Endothelial cell of umbilical vein (primary cell): Measurements from ENCODE around the gene CLGN. TPM values are rescaled to one million over a fixed set of nuclear protein-coding genes. Genes with fewer than 3 reads are reported as not detected.
A peak's percentile ranks its signal among the peaks of the same experiment; 100 is the strongest.

Experiments used
- BruUV-seq: library from RNA; stranded (reverse); fragments of 400-500 nt; replicated peaks from 2 replicates; lab custom pipeline; 2021; lab: Mats Ljungman, UMichigan
- CTCF ChIA-PET: fragments of 300-600, 350-600 bp; sonication (Branson Sonifier 250); formaldehyde crosslinking; loops from one replicate; lab custom pipeline; 2021; ENCODE audit warnings: antibody characterized with exemption, inconsistent platforms; lab: Charles Lee
- POLR2A ChIA-PET: fragments of 300-600, 350-600 bp; sonication (Branson Sonifier 250); formaldehyde crosslinking; loops from one replicate; lab custom pipeline; 2021; ENCODE audit warnings: antibody characterized with exemption, inconsistent platforms; lab: Charles Lee
- DNase-seq: peaks from one replicate; pipeline ENCODE4 v3.0.0-alpha.2; 2011; ENCODE audit warnings: low read depth, low spot score
- FAIRE-seq: peaks from 2 replicates; lab custom pipeline; 2011; peaks lifted over from hg19 to GRCh38; lab: Jason Lieb, UNC
- H2AFZ ChIP-seq: 2 replicates; pipeline ENCODE4 v1.6.0; 2012; ENCODE audit warnings: low read depth, low read length, control low read depth, inconsistent platforms
- H3K27ac ChIP-seq: 2 replicates; pipeline ENCODE4 v1.5.1; 2011; ENCODE audit warnings: low read depth, mild to moderate bottlenecking, control low read depth, low read length, moderate library complexity; ENCODE audit not compliant: insufficient read depth
- H3K27me3 ChIP-seq, 2 experiments: 2 replicates each; pipeline versions ENCODE4 v1.6.0 to v1.6.1; 2011; ENCODE audit warnings: low read length in 2 of 2, mixed read lengths in 1 of 2; ENCODE audit not compliant: control insufficient read depth in 2 of 2, insufficient read depth in 2 of 2
- H3K36me3 ChIP-seq, 2 experiments: 2 replicates in 1 of 2; 3 replicates in 1 of 2; pipeline ENCODE4 v1.5.1; 2011; ENCODE audit warnings: low read length in 2 of 2, mild to moderate bottlenecking in 1 of 2, moderate library complexity in 1 of 2; ENCODE audit not compliant: control insufficient read depth in 2 of 2, insufficient read depth in 2 of 2; ENCODE audit errors: extremely low read depth in 1 of 2
- H3K4me1 ChIP-seq: 3 replicates; pipeline ENCODE4 v1.5.1; 2011; ENCODE audit warnings: mild to moderate bottlenecking, low read length; ENCODE audit not compliant: control insufficient read depth, insufficient read depth; ENCODE audit errors: extremely low read depth
- H3K4me2 ChIP-seq: 2 replicates; pipeline ENCODE4 v1.6.1; 2011; ENCODE audit warnings: low read length, control low read depth, mixed read lengths; ENCODE audit not compliant: insufficient read depth
- H3K4me3 ChIP-seq, 3 experiments: fragments of 200-600 bp in 1 of 3; sonication (generic), shearing (Covaris generic) in 1 of 3; replicated peaks in 1 of 3; 2 replicates each; pipeline ENCODE4 v1.5.1; 2011 to 2016; ENCODE audit warnings: control low read depth in 3 of 3, low read length in 3 of 3, mild to moderate bottlenecking in 2 of 3, inconsistent platforms in 1 of 3, low read depth in 1 of 3, moderate library complexity in 1 of 3; ENCODE audit not compliant: insufficient read depth in 1 of 3
- H3K79me2 ChIP-seq: 2 replicates; pipeline ENCODE4 v1.6.0; 2012; ENCODE audit warnings: low read length, inconsistent platforms; ENCODE audit not compliant: control insufficient read depth, insufficient read depth
- H3K9ac ChIP-seq: replicated peaks from 2 replicates; pipeline ENCODE3; 2011; ENCODE audit warnings: low read length, control low read depth; ENCODE audit not compliant: insufficient read depth; ENCODE audit errors: extremely low read depth
- H3K9me1 ChIP-seq: replicated peaks from 3 replicates; pipeline ENCODE4 v1.6.0; 2011; ENCODE audit warnings: mild to moderate bottlenecking, low read length; ENCODE audit not compliant: control insufficient read depth, insufficient read depth; ENCODE audit errors: extremely low read depth
- H3K9me3 ChIP-seq: replicated peaks from 2 replicates; pipeline ENCODE4 v1.5.1; 2012; ENCODE audit warnings: low read length, inconsistent platforms; ENCODE audit not compliant: control insufficient read depth, insufficient read depth
- H4K20me1 ChIP-seq: replicated peaks from 2 replicates; pipeline ENCODE3; 2011; ENCODE audit warnings: mild to moderate bottlenecking, low read length; ENCODE audit not compliant: control insufficient read depth, insufficient read depth; ENCODE audit errors: extremely low read depth
- EZH2 ChIP-seq: IDR thresholded peaks from 2 replicates; pipeline ENCODE4 v1.6.1; 2012; ENCODE audit warnings: borderline replicate concordance, low read depth, mild to moderate bottlenecking, moderate library complexity, low read length, inconsistent platforms; ENCODE audit not compliant: severe bottlenecking
- FOS ChIP-seq: IDR thresholded peaks from 2 replicates; pipeline ENCODE4 v1.6.1; 2011; ENCODE audit warnings: mild to moderate bottlenecking, low read length, moderate library complexity, borderline replicate concordance; ENCODE audit not compliant: insufficient read depth
- GATA2 ChIP-seq: IDR thresholded peaks from 2 replicates; pipeline ENCODE4 v1.7.0; 2011; ENCODE audit warnings: low read depth, mild to moderate bottlenecking, moderate library complexity, mixed read lengths, low read length; ENCODE audit not compliant: insufficient read length, insufficient read depth
- JUN ChIP-seq: IDR thresholded peaks from 2 replicates; pipeline ENCODE4 v1.6.1; 2011; ENCODE audit warnings: borderline replicate concordance, low read depth; ENCODE audit not compliant: insufficient read length, insufficient read depth
- MYC ChIP-seq: IDR thresholded peaks from one replicate; pipeline ENCODE4 v1.6.1; 2011; ENCODE audit warnings: mild to moderate bottlenecking, low read depth, low read length
- POLR2A ChIP-seq: IDR thresholded peaks from 2 replicates; pipeline ENCODE4 v1.6.1; 2012; ENCODE audit warnings: low read depth, mild to moderate bottlenecking, control low read depth, low read length
- POLR2AphosphoS5 ChIP-seq: IDR thresholded peaks from 2 replicates; pipeline ENCODE4 v1.6.1; 2012; ENCODE audit warnings: low read depth, mild to moderate bottlenecking, control low read depth, low read length, moderate library complexity; ENCODE audit not compliant: insufficient read depth
- dilution Hi-C: fragments of 300-500 bp; cut with MboI; formaldehyde crosslinking; loops from one replicate; pipeline ENCODE4 v1.15.0; 2019; ENCODE audit warnings: low sequenced_read_pairs; ENCODE audit not compliant: extremely low pct_ligation_motif_present
- intact Hi-C: fragments of 100-400 bp; cut with micrococcal nuclease; formaldehyde crosslinking; loops from one replicate; pipeline ENCODE4 v1.10.0; 2022
- polyA plus RNA-seq, 4 experiments: library from polyadenylated mRNA; depleted of rRNA in 3 of 4; stranded (reverse) in 3 of 4; unstranded in 1 of 4; fragments of >200 nt; gene quantifications; 2 replicates each; pipeline versions ENCODE4 v1.2.1 to v1.2.3, GENCODE V29; 2011 to 2012; ENCODE audit warnings: missing spikeins in 1 of 4
- total RNA-seq: library from RNA; stranded (reverse); gene quantifications from 2 replicates; pipeline ENCODE4 v1.2.3, GENCODE V29; 2021
- TF ChIP-seq, protein P1 (sequence below), 2 donors: IDR thresholded peaks; 1 replicate in 1 of 2; 2 replicates in 1 of 2; pipeline ENCODE4 v1.5.1; 2011; ENCODE audit warnings: low read length in 2 of 2, mild to moderate bottlenecking in 2 of 2, moderate library complexity in 2 of 2, control low read depth in 1 of 2, inconsistent platforms in 1 of 2, low read depth in 1 of 2; ENCODE audit not compliant: insufficient read depth in 1 of 2; ENCODE audit errors: extremely low read depth in 1 of 2
- TF ChIP-seq, protein P2 (sequence below): IDR thresholded peaks from 2 replicates; pipeline ENCODE4 v1.6.1; 2011; ENCODE audit not compliant: insufficient read depth, insufficient read length

Gene CLGN
- total and polyA plus RNA-seq, 2 donors (not counting 3 experiments of a cell fraction or from before 2014, with no cell fraction given) = 0.12 to 1.00 TPM

DNA sequence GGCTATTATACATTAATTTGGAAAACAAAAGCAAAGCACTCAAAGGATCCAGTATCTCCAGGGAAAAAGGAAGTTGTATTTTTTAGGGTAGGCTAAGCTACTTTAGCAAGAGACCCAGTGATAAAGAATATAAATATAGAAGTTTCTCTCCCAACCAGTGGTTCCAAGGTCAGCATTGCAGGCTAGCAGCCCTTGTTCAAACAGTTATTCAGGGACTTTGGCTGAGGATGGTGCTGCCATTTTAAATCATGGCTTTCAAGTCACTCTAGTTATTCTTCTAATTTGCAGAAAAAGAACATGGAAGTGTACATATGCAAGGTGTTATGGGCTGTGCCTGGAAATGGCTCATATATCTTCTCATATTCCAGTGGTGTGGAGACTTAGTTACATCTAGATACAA is 44.7 kb downstream of the CLGN start:
- DNase-seq = no peak
- H3K9me1 ChIP-seq = no peaks in the 10 kb centered on the region
- H3K27ac ChIP-seq = no peak overlapping the region
- no peak overlapping the region for H3K9ac ChIP-seq
- H3K36me3 ChIP-seq = peaks cover 0 to 5% of the 10 kb centered on the region in 2 experiments
- H2AFZ ChIP-seq = no peak overlapping the region
- no peak for FAIRE-seq
- no peak overlapping the region for H3K4me3 ChIP-seq
- H3K27me3 ChIP-seq = no peaks in the 10 kb centered on the region
- no peaks in the 10 kb centered on the region for H4K20me1 ChIP-seq
- no TSS peak for BruUV-seq
- peaks cover 2% of the 10 kb centered on the region for H3K79me2 ChIP-seq
- dilution Hi-C loops = no loop called here
- H3K4me2 ChIP-seq = no peak overlapping the region
- TF ChIP-seq POLR2AphosphoS5 = no peak
- TF ChIP-seq GATA2 = no peak
- TF ChIP-seq JUN = no peak
- TF ChIP-seq FOS = no peak
- no peaks in the 10 kb centered on the region for H3K4me1 ChIP-seq
- H3K9me3 ChIP-seq = no peaks in the 10 kb centered on the region
- ChIA-PET CTCF (interaction anchor here (1.2 to 2.6 kb wide), 3 partner anchors 9 to 45 kb away, joined by 3 to 8 read pairs (median 6); partner anchors contain the start of genes CLGN and SCOC), POLR2A (no interaction called here)
- intact Hi-C loops = no loop called here

DNA sequence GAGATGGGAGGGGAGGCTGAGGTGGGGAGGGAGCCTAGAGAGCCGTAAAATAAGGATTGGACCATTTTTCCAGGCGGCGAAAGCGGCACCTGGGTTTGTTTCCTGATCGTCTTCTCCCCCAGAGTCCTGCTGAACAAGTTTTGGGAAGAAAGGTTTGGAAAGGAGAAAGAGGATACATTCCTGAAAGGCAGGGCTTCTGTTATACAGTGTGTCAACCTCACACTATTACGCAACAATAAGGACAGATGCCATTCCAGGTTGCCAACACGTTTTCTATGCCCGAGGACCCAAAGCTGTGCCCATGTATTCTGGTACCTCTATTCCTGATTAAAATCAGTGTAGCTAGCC is 53.3 kb downstream of the CLGN start:
- POLR2A ChIA-PET = interaction anchor here (1.3 kb wide), 1 partner anchor 150 kb away, joined by 4 read pairs; the partner anchor contains the start of gene ELMOD2
- intact Hi-C loops = loop anchor here (5.0 kb wide), 1 partner anchor 222 kb away; the partner anchor contains the start of gene MAML3
- no peak for FAIRE-seq

More for the DNA sequence above, 53.3 kb downstream of the CLGN start:
- DNase-seq = no peak
- BruUV-seq = no TSS peak
- Histone ChIP-seq H3K36me3 (peaks cover 0 to 2% of the 10 kb centered on the region in 2 experiments), H4K20me1 (no peaks in the 10 kb centered on the region), H3K9me1 (no peaks in the 10 kb centered on the region), H3K9me3 (no peaks in the 10 kb centered on the region), H3K27me3 (no peaks in the 10 kb centered on the region), H3K9ac (peak overlapping the region; percentile 82), H3K4me3 (peak overlapping the region; percentile 76 to 79 (median 78)), H3K79me2 (peaks cover 38% of the 10 kb centered on the region), H3K4me1 (peaks cover 14% of the 10 kb centered on the region), H3K27ac (peak overlapping the region; percentile 61), H3K4me2 (peak overlapping the region; percentile 93), H2AFZ (peak overlapping the region; percentile 81)
- CTCF ChIA-PET = interaction anchor here (0.9 to 5.6 kb wide), 12 partner anchors 9 to 717 kb away, joined by 4 to 60 read pairs (median 6); partner anchors contain the start of gene CLGN
- dilution Hi-C loops = no loop called here
- no peak for TF ChIP-seq POLR2AphosphoS5
- no peak for TF ChIP-seq JUN
- TF ChIP-seq GATA2 = no peak
- no peak for TF ChIP-seq FOS
- TF ChIP-seq POLR2A = no peak
- TF ChIP-seq, protein P1, sequence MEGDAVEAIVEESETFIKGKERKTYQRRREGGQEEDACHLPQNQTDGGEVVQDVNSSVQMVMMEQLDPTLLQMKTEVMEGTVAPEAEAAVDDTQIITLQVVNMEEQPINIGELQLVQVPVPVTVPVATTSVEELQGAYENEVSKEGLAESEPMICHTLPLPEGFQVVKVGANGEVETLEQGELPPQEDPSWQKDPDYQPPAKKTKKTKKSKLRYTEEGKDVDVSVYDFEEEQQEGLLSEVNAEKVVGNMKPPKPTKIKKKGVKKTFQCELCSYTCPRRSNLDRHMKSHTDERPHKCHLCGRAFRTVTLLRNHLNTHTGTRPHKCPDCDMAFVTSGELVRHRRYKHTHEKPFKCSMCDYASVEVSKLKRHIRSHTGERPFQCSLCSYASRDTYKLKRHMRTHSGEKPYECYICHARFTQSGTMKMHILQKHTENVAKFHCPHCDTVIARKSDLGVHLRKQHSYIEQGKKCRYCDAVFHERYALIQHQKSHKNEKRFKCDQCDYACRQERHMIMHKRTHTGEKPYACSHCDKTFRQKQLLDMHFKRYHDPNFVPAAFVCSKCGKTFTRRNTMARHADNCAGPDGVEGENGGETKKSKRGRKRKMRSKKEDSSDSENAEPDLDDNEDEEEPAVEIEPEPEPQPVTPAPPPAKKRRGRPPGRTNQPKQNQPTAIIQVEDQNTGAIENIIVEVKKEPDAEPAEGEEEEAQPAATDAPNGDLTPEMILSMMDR (IDR thresholded peaks at IDR 0.05; ENCODE audit: extremely low read depth in 1 of 2, insufficient read depth in 1 of 2, low read depth in 1 of 2, low read length in 2 of 2) = no peak
- TF ChIP-seq EZH2 = no peak
- TF ChIP-seq, protein P2, sequence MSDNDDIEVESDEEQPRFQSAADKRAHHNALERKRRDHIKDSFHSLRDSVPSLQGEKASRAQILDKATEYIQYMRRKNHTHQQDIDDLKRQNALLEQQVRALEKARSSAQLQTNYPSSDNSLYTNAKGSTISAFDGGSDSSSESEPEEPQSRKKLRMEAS = no peak
- no peak for TF ChIP-seq MYC
